Measurements from ENCODE around the gene DYDC2.
"Not testable (repeated sequence)": the region's sequence is repeated elsewhere in the genome, so short reads cannot be mapped to it uniquely, and the experiment has no call there.

DYDC2 gene, protein sequence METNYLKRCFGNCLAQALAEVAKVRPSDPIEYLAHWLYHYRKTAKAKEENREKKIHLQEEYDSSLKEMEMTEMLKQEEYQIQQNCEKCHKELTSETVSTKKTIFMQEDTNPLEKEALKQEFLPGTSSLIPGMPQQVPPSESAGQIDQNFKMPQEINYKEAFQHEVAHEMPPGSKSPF

DNA sequence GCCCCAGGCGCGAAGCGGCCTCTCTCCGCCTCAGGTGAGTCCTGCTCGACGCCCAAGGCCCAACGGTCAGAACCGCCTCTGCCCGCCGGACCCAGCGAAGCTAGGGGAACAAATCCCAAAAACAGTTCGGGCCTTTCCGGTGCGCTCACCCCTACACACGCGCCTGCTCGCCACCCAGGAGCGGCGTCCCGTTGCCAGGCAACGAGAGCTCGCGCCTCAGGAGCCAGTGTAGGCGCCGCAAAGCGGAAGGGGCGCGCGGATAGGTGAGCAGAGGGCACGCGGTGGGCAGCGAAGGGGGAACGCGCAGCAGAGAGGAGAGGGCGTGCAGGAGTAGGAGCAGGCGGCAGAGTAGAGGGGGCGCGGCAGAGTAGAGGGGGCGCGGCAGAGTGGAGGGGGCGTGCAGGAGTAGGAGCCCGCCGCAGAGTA lies at the start of gene DYDC2, which contains the start of gene DYDC1:
DYDC2 (plus strand) TSS at position 219 of the 426 bp plus-strand sequence. CDS start 5,663 bp downstream, outside the sequence.
DYDC1 (minus strand) TSS at position 193 of the 426 bp plus-strand sequence. CDS start 4,154 bp downstream, outside the sequence.
- DNase-seq, result no peak

DNA sequence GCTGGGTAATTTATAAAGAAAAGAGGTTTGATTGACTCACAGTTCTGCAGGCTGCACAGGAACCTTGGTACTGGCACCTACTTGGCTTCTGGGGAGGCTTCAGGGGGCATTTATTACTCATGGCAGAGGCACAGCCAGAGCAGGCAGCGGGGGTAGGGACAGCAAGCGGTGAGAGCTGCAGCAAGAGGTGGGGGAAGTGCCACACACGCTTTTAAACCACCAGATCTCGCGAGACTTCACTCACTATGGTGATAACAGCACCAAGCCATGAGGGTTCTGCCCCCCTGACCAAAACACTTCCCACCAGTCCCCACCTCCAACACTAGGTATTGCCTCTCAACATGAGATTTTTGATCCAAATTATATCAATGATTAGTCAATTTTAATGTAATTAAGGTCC lies 43.1 kb upstream of the DYDC2 start:
- DNase-seq, result no peak

DNA sequence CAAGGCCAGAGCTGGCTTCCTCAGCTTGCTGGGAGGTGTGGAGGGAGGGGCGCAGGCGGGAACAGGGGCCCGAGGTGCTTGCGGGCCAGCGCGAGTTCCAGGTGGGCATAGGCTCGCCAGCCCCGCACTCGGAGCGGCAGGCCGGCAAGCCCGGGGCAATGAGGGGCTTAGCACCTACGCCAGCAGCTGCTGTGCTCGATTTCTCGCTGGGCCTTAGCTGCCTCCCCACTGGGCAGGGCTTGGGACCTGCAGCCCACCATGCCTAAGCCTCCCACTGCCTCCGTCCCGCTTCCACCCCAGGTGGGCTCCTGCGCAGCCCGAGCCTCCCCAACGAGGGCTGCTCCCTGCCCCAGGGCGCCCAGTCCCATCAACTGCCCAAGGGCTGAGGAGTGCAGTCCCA lies 41.2 kb upstream of the DYDC2 start:
- DNase-seq, result no peak

DNA sequence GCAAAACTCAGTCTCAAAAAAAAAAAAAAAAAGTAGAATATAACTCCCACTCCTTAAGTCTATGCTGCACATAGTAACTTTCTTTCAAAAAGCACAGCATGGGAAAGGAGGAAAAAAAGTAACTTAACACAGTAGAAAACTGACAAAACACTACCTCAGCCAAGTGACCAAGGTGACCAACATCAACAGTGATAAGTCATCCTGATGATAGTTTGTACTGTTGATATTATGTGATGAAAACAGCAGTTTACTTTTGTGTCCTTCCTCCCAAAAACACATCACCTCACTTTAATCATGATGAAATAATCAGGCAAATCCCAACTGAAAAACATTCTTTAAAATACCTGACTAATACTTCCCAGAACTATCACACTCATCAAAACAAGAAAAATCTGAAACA lies 37.8 kb upstream of the DYDC2 start:
- no peak for DNase-seq

DNA sequence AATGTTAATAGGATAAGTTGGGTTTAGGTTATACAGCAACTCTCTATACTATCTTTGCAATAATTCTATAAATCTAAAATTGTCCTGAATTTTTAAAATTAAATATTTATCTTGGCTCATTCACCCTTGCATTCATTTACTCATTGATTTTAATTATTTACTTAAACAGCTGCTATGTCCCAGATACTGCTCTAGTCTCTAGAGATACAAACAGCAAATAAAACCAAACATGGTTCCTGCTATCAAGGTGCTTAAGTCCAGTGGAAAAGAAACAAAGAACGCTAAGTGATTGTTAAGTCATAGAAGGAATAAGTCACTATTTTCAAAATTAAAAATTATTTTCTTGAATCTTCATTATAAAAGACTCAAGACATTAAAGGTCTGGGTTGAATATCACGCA lies 37.3 kb upstream of the DYDC2 start:
- DNase-seq, result no peak

DNA sequence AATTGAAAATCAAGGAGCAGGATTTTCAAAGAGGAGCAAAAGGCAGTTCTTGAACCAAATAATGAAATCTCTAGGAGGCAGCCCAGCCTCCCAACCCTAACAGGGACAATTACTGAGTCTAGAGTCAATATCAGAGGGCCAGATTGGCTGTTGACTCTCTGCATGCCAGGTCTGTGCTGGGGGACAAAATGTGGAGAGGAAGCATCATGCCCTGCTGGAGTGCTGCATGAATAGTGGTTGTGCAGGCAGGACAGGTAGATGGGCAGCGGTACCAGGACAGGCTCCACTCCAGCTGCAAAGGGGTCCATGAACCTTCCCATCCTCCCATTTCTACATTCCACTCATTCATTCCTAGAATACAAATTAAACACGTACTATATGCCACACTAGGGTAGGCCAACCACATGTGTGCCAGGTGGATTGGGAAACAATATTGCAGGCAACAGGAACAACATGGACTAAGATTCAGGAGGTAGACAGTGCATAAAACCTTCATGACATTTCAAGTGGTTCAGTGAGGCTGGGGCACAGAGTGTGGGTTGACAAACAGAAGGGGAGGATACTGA lies 36.8 kb upstream of the DYDC2 start:
- DNase-seq, result no peak

DNA sequence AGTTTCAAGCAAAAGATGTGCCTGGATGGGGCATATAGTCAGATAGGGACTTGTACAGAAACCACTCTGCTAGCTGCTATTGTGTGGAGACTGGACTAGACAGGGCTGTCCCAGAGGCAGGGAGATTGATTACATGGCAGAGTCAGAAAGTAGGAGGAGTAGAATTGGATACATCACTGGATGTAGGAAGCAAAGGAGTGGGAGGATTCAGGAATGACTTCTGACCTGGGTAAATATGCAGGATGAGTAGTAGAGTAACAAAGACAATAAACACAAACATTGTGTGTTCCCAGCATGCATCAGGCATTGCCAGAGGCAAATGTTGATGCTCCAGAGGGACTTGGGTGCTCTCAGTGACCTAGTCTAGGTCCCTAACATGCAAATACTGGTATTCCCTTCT lies 36.2 kb upstream of the DYDC2 start:
- no peak for DNase-seq

DNA sequence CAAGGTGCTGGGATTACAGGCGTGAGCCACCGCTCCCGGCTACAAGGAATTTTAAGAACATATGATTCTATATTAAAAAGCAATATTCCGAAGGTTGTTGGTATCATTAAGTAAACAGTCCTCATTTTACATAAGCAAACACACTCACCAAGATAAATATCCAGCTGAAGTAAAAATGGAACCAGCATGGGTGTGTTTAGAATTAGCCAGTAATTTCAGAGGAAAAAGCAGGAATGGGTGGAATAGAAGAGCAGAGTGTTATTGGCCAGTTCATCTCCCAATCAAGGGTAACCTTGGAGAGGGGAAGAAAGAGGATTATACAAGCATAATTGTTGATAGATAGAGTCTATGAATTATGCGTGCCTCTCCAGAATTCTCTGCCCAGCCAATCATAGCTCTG lies 35.4 kb upstream of the DYDC2 start:
- no peak for DNase-seq

DNA sequence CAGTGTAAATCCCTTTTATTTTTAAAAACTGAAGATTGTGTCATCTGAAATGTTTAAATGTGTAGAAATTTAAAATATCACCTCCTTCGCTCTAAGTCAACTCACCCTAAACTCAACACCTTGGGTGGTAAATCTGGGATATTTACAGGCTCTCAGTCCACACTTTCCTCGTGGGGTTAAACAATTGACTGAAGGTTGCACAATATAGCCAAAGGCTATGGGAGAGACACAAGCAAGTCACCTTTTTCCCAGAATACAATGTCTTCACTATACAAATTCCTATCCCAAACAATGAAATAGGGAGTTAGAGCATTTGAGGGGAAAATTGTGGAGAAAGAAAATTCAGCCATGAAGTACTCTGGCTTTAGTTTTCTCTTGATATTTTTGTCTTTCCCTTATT lies 34.4 kb upstream of the DYDC2 start:
- DNase-seq, result no peak

DNA sequence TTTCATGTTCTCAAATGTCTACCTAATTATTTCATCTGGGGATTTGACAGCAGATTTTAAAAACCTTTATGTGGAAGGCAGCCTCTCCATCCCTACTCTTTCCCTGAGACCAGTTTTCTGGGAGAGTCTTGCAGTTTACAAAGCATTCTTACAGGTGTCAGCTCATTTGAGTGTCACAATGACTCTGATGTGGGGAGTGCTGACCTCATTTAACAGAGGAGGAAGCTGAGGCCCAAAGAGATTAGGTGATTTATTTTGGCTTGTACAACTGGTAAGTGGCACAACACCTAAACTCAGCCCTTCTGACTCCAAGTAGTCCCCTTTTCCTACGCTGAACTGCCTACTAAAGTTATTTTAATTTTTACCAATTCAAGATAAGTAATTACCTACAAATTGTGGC lies 33.9 kb upstream of the DYDC2 start:
- DNase-seq, result no peak

DNA sequence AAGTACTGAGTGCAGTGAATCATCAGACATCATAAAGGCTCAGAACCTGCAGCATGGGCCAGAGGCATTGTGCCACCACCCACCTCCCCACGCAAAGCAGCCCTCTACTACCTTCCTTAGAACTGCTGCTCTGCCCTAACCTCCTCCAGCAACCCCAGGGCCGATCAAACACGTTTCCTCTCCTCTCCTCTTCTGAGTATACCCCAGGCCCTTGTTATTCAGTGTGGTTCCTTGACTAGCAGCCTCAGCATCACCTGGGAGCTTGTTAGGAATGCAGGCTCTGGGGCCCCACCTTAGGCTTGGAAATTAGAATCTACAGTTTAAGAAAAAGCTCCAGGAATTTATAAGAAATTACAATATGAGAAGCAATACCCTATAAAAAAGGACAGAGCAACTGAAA lies 33.3 kb upstream of the DYDC2 start:
- DNase-seq, result no peak

DNA sequence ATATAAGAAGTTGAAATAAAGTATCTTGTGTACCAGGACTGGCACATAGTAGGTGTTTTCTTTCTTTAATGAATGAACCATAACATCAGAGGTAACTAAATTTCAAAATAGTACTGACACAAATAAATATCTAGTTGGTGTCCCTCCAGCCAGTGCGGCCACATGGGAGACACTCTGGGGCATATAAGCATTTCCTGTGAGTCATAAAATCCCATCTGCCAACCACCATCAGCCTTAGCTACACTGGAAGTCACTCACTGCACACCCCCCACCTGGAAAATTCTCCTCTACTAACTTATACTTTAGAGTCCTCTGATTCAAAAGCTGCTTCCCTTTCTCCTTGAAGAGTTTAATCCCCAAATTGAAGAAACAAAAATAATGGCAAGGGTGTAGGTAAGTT lies 32.5 kb upstream of the DYDC2 start:
- no peak for DNase-seq

DNA sequence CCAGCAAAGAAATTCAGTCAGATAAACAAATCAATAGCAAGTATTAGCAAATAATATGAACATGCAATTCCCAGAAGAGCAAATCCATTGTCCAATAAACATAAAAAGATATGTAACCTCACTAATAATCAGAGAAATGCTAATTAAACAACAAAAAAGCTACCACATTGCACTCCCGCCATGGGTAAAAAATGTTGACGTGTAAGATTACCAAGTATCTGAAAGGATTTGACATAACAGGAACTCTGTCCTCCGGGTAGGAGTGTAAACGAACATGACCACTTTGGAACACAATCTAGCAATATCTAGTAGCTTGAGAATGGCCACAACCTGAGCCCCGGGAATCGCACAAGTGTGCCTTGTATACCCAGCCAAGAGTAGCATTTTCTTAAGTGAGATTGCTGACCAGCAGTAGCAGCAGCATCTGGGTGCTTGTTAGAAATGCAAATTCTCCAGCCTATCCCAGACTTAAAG lies 31.7 kb upstream of the DYDC2 start:
- DNase-seq, result no peak

DNA sequence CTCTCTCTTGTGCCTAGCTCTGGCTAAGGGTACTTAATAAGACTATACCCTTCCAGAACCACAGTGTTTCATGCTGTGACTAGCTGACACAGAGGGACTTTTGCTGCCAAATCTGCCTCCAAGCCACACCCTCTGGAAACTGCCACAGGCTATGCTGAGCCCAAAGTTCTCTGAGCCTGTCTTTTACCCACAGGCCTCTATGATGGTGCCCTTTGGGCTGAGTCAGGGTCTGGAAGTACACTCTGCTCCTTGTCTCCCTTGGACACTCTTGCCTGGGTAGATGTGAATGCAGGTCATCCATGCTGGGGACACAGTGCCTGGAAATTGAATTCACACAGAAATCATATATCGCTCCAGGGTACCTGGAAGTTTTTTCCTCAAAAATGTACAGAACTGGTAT lies 22.6 kb upstream of the DYDC2 start:
- DNase-seq, result peak; percentile 12

DNA sequence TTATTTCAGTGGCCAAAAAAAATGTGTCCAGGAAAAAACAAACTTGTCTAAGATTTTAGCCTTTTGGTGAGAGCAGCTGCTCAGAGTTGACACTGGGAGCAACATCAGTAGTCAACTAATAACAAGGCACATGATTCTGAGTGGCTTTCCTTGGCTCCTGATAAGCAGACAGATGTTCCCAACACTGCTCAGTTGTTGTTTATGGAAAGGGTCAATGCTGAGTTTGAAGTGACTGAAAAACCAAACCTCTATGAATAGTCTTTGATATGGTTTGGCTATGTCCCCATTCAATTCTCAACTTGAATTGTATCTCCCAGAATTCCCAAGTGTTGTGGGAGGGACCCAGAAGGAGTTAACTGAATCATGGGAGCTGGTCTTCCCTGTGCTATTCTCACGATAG lies 12.3 kb upstream of the DYDC2 start:
- DNase-seq, result no peak

DNA sequence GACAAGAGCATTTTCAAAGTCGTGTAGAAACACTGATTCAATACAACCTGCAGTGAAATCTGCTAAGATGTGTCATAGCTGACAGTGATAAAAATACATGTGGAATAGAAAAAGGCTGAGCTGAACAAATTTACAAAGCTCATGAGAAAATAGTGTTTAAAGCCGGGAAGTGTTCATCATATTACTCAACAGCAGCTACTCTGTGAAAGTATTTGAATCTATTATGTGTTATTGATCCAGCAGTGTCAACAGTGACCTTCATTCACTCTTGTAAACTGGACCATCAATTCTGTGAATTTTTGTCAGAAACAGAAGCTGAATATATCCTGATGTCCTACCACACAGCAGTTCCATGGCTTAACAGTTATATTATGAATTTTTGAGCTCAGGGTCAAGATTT lies 11.7 kb upstream of the DYDC2 start:
- no peak for DNase-seq

DNA sequence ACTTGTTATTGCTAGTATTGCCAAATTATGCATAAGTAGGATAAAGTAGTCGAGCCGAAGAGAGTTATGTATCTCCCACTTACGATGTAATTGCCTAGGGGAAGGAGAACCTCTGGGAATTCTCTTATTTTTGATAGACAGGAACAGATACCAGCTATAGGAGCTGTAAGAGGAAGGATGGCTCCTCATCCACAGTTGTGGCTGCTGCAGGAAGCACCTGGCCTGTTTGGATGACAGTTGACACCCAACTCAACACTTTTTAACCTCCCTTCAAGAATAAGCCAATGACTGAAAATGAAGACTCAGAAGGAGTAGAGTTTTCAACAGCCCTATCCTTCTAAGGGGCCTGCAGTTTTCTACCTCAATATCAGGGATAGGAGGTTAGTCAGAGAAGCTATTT lies 6.3 kb upstream of the DYDC2 start:
- no peak for DNase-seq

DNA sequence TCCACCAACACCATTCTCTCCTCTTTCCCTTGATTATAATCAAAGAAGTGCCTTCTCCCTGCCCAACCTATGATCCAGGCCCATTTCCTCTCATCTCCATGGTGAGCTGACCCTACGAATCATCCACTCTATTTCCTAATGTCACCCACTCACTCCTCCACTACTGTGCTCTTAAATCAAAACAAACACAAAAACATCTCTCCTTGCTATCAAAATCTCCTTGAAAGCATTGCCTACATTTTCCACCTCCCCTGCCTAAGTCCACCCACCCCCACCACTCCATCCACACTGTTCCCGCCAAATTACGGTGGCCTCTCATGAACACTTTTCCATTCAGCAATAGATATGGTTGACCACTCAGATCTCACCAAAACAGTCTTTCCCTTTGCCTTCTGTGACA lies 5.4 kb upstream of the DYDC2 start:
- DNase-seq, result no peak

DNA sequence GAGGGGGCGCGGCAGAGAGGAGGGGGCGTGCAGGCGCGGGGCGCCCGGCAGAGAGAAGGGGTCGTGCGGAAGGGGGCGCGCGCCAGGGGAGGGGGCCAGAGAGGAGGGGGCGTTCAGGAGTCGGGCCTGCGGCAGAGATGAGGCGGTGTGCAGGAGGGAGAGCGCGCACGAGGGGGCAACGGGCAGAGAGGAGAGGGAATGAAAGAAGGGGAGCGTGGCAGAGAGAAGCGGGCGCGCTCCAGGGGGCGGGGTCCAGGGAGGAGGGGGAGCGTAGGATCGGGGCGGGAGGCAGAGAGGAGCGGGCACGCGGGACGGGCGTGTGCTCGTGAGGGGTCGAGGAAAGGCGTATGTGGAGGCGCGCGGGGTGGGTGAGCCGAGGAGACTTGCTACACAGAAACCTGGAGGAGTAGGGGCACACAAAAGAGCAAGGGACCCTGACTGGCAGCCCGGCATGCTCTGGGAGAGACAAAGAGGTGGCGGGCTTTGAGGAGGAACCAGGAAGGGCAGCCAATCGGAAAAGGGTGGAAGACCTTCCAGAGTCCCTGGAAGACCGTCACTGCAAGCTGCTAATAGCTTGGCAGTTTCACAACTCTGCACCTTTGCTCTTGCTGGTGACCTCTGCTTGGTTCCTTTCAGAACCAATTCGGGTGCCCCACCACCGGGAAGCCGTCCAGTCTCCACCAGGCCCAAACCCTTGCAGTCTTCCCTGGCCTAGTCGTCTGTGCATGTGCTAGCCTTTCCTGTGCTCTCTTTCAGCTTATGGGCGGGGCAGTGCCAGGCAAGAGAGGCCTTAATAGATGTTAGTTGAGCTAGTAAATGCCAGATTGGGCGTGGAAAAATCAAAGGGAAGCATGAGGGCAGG lies 639 bp downstream of the DYDC2 start:
- no peak for DNase-seq

DNA sequence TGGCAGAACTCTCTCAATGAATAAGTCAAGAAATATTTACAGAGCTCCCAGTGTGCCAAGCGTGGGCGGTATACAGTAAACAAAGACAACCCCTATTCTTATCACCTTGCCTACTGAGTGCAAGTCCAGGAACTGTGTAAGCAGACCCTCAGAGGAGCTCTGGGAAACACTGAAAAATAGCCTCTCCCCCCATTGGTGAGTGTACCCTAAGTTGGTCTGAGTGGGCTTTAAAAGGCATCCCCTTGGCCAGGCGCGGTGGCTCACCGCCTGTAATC lies 1.2 kb downstream of the DYDC2 start:
- DNase-seq, result no peak

DNA sequence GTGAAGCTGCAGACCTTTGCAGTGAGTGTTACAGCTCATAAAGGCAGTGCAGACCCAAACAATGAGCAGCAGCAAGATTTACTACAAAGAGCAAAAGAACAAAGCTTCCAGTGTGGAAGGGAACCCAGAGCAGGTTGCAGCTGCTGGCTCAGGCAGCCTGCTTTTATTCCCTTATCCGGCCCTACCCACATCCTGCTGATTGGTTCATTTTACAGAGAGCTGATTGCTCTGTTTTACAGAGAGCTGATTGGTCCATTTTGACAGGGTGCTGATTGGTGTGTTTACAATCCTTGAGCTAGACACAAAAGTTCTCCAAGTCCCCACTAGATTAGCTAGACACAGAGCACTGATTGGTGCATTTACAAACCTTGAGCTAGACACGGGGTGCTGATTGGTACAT lies 2.3 kb downstream of the DYDC2 start:
- not testable (repeated sequence) for DNase-seq

DNA sequence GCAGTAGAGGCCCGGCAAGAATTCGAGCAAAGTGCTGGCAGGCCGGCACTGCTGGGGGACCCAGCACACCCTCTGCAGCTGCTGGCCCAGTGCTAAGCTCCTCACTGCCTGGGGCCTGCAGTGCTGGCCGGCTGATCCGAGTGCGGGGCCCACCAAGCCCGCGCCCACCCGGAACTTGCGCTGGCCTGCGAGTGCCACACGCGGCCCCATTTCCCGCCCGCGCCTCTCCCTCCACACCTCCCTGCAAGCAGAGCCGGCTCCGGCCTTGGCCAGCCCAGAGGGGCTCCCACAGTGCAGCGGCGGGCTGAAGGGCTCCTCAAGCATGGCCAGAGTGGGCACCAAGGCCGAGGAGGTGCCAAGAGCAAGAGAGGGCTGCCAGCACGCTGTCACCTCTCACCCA lies 3.1 kb downstream of the DYDC2 start:
- DNase-seq, result no peak

DNA sequence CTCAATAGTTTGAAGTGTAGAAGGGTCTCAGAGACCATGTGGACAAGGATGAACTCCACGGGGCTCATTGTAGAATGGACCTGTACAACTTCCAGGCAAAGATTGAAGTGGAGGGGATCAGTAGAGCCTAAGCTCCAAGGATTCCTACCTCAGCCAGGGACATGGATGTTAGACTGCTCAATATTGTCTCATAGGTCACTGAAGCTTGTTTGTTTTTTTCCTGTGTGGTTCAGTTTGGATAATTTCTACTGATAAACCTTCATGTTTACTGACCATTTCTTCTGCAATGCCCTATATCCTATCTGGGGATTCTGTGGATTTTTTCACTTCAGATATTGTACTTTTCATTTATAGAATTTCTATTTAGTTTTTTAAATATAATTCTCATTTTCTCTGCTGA lies 8.9 kb downstream of the DYDC2 start:
- no peak for DNase-seq

DNA sequence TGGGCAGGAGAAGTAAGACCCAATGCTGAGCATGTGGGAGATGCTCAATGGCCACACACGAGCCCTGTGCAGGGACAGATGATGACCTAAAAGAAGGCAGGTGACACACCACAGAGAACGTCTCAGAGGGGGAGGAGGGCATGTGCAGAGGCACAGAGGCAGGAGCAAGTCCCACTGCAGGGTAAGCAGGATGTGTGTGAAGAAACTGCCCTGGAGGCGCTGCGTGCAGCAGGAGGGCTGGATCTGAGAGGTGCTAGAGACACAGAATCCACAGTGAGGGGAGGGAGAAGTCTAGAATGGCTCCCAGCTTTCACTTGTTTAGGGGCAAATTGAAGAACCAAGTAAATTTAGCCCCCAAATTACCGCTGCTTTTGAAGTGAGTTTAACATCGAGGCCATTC lies 14.9 kb downstream of the DYDC2 start:
- no peak for DNase-seq

All from T1000 (cell line).